SK-N-MC (cell line): ENCODE data around the gene DDX1.

Source experiments
- EZH2 ChIP-seq: fragments of 200-600 bp; sonication (generic); IDR thresholded peaks from one replicate; pipeline ENCODE4 v1.6.1; 2017; ENCODE audit warnings: antibody characterized with exemption
- FOXP2 ChIP-seq: optimal IDR thresholded peaks from 2 replicates; pipeline ENCODE3; 2011; ENCODE audit warnings: mild to moderate bottlenecking, moderate library complexity; ENCODE audit not compliant: insufficient read depth; ENCODE audit errors: extremely low read length, control extremely low read depth
- POLR2AphosphoS5 ChIP-seq: IDR thresholded peaks from 2 replicates; pipeline ENCODE4 v1.6.1; 2012; ENCODE audit warnings: mild to moderate bottlenecking, low read depth, low read length, borderline replicate concordance

DNA sequence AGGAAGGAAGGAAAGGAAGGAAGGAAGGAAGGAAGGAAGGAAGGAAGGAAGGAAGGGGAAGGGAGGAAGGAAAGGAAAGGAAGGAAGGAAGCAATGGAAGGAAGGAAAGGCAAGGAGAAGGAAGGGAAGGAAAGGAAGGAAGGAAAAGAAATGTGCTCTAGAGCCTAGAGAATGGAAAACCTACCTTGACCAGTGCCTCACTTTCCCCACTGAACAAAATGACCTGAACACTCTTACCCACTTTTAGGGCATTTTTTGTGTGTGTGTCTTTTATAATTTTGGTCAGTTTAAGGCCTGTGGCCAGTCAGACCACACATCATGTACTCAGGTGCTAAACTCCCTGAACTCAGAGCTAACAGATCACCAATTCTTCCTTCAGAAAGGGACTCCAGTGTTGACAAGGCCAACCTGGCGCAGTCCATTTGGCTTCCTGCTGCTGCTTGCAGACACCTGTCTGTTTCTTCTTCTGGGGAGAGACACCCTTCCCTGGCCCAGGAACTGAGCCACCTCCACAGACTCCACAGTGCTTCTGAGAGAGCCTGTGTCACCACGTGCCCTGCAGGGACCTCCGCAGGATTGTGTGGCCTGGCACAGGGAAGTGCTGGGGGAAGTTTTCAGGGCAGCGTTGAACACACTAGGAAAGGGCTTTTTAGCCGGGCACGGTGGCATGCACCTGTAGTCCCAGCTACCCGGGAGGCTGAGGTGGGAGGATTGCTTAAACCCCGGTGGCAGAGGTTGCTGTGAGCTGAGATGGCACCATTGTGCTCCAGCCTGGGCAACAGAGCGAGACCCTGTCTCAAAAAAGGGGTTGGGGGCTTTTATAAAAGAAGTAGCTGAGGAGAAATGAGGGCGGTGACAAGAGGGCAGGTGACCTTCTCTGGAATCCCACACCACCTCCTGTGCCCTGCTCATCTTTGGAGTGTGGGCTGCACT lies 57.2 kb downstream of the DDX1 start:
- TF ChIP-seq FOXP2 (no peak), EZH2 (no peak), POLR2AphosphoS5 (no peak)
